Measurements from ENCODE around the gene TRPT1.

DNA sequence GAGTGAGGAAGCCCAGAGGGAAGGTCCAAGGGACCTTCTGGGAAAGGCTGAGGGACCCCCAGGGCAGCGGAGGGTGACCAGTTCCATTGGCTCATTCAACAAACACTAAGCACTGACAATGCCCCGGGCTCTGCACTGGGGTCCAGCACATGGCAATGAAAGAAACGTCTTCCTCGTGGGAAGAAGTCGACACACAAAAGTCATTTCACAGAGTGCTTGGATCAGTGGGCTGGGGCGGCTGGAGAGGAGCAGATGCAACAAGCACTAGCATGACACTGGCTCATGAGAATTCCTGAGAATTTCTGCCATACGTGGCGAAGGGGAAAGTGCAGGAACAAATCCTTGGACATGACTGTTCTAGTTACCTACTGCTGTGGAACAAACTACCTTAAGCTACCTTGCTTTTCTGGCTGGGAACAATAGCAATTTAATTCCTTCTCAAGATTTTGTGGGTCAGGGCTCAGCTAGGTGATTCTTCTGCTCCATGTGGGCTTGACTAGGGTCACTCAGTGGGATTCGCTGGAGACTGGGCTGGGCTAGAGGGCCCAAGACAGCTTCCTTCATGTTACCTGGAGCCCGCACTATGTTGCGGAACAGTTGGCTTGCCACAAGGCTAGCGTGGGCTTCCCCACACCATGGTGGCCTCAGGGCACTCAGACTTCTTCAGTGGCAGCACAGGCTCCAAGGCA is 46.9 kb downstream of the TRPT1 start:
- TF ChIP-seq CTCF (IDR thresholded peaks at IDR 0.05) (no peak), POLR2A (IDR thresholded peaks at IDR 0.05) (no peak)
